HG03097 (cell line): ENCODE measurements around the gene LIMD2.

Experiments
- ATAC-seq: cut with Tn5 transposase; IDR thresholded peaks from one replicate; pipeline ENCODE4 v1.9.1; 2021; ENCODE audit not compliant: unreplicated experiment, low FRiP score

The LIMD2 gene

GRCh38 chr17:63685041-63685440 is 14.9 kb downstream of the LIMD2 start:
- no peak for ATAC-seq

- ATAC-seq = no peak
Measured at GRCh38 chr17:63682981-63683380, 16.9 kb downstream of the LIMD2 start.

- no peak for ATAC-seq
Measured at GRCh38 chr17:63682441-63682840, 17.5 kb downstream of the LIMD2 start.

GRCh38 chr17:63681530-63681929 is 18.4 kb downstream of the LIMD2 start:
- no peak for ATAC-seq

- ATAC-seq = no peak
Measured at GRCh38 chr17:63680700-63681099, 19.2 kb downstream of the LIMD2 start.

GRCh38 chr17:63679214-63679613 is 20.7 kb downstream of the LIMD2 start:
- ATAC-seq = no peak

GRCh38 chr17:63676584-63676983 is 23.3 kb downstream of the LIMD2 start:
- ATAC-seq = no peak

- ATAC-seq = no peak
Measured at GRCh38 chr17:63675607-63676546, 24.0 kb downstream of the LIMD2 start.

GRCh38 chr17:63675231-63675606 is 24.7 kb downstream of the LIMD2 start:
- ATAC-seq = no peak

- ATAC-seq = no peak
Measured at GRCh38 chr17:63672856-63673255, 27.1 kb downstream of the LIMD2 start.

- no peak for ATAC-seq
Measured at GRCh38 chr17:63665527-63666214, 34.3 kb downstream of the LIMD2 start.

GRCh38 chr17:63659850-63660249 is 40.1 kb downstream of the LIMD2 start:
- no peak for ATAC-seq

GRCh38 chr17:63658366-63658765 is 41.6 kb downstream of the LIMD2 start:
- no peak for ATAC-seq

GRCh38 chr17:63657786-63658185 is 42.1 kb downstream of the LIMD2 start:
- no peak for ATAC-seq

- ATAC-seq = no peak
Measured at GRCh38 chr17:63653050-63653449, 46.9 kb downstream of the LIMD2 start.

GRCh38 chr17:63652106-63652505 is 47.8 kb downstream of the LIMD2 start:
- ATAC-seq = no peak

- ATAC-seq = no peak
Measured at GRCh38 chr17:63649813-63650212, 50.1 kb downstream of the LIMD2 start.

GRCh38 chr17:63647936-63648335 is 52.0 kb downstream of the LIMD2 start:
- ATAC-seq = no peak

GRCh38 chr17:63647065-63647725 is 52.7 kb downstream of the LIMD2 start:
- ATAC-seq = no peak

- ATAC-seq = peak; percentile 69
Measured at GRCh38 chr17:63646488-63646806, 53.5 kb downstream of the LIMD2 start.
